ENCODE measurements around the gene E2F8. TPM values are rescaled to one million over a fixed set of nuclear protein-coding genes. Genes with fewer than 3 reads are reported as not detected.

The E2F8 gene
- total and polyA plus RNA-seq, 2 donors (not counting 1 experiment from before 2014, with no cell fraction given) = 0.22 to 0.24 TPM

DNA sequence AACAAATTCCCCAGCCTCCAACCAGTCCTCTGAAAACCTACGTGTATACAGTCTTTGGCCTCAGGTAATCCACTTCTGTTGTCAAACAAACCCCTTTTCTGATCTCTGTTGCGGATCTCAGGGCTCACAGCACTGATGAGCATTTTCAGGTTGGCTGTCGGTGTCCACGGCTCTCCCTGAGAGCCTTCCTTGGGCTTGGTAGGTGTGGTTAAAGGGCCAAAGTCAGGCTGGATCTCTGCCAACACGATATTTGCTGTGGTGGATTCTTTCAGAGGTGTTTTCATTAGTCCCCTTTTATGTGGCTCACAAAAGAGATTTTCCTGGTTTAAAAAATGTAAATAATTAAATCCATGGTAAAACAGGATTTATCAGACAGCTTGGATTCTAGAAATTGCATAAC lies 2.9 kb downstream of the E2F8 start:
- Mint-ChIP-seq H3K9me3 (ENCODE audit: insufficient read depth) (no peaks in the 10 kb centered on the region), H3K4me1 (peaks cover 16% of the 10 kb centered on the region), H3K27me3 (peaks cover 29% of the 10 kb centered on the region), H3K27ac (no peak overlapping the region), H3K4me3 (no peak overlapping the region)
- Histone ChIP-seq H2AFZ (ENCODE audit: insufficient read depth, low read depth, low read length, poor library complexity, severe bottlenecking) (no peak overlapping the region), H3K27ac (ENCODE audit: low read length in 2 of 2) (no peak overlapping the region), H3K27me3 (replicated peaks in 1 of 4; ENCODE audit: control extremely low read depth in 1 of 4, control insufficient read depth in 3 of 4, insufficient read depth in 4 of 4, low read length in 3 of 4) (peaks cover 0 to 35% (median 22%) of the 10 kb centered on the region in 4 experiments), H3K79me2 (ENCODE audit: control insufficient read depth, insufficient read depth, low read length) (no peaks in the 10 kb centered on the region), H3K9ac (ENCODE audit: low read length) (no peak overlapping the region), H3K4me2 (replicated peaks; ENCODE audit: low read depth, low read length, poor library complexity, severe bottlenecking) (no peak overlapping the region), H3K4me1 (ENCODE audit: control insufficient read depth in 2 of 2, insufficient read depth in 2 of 2, low read length in 2 of 2) (peaks cover 20 to 22% of the 10 kb centered on the region in 2 donors), H3K4me3 (ENCODE audit: control extremely low read depth in 1 of 5, extremely low read depth in 1 of 5, insufficient read depth in 1 of 5, low read depth in 2 of 5, low read length in 4 of 5) (no peak overlapping the region), H4K20me1 (ENCODE audit: control insufficient read depth, insufficient read depth, low read length, poor library complexity, severe bottlenecking) (no peaks in the 10 kb centered on the region), H3K36me3 (replicated peaks in 1 of 2; ENCODE audit: control extremely low read depth in 1 of 2, control insufficient read depth in 1 of 2, extremely low read depth in 1 of 2, insufficient read depth in 2 of 2, low read length in 1 of 2) (no peaks in the 10 kb centered on the region), H3K9me3 (ENCODE audit: control extremely low read depth in 1 of 3, control insufficient read depth in 2 of 3, insufficient read depth in 1 of 3, low read length in 2 of 3) (peaks cover 0 to 7% (median 0%) of the 10 kb centered on the region in 3 donors)
- POLR2A ChIA-PET = no interaction called here
- DNase-seq = no peak
- ATAC-seq (ENCODE audit: low read depth) = no peak
- no peak for TF ChIP-seq EZH2 (IDR thresholded peaks at IDR 0.05; ENCODE audit: borderline replicate concordance, insufficient read depth, low read depth, low read length, poor library complexity, severe bottlenecking)
- TF ChIP-seq, protein P1, sequence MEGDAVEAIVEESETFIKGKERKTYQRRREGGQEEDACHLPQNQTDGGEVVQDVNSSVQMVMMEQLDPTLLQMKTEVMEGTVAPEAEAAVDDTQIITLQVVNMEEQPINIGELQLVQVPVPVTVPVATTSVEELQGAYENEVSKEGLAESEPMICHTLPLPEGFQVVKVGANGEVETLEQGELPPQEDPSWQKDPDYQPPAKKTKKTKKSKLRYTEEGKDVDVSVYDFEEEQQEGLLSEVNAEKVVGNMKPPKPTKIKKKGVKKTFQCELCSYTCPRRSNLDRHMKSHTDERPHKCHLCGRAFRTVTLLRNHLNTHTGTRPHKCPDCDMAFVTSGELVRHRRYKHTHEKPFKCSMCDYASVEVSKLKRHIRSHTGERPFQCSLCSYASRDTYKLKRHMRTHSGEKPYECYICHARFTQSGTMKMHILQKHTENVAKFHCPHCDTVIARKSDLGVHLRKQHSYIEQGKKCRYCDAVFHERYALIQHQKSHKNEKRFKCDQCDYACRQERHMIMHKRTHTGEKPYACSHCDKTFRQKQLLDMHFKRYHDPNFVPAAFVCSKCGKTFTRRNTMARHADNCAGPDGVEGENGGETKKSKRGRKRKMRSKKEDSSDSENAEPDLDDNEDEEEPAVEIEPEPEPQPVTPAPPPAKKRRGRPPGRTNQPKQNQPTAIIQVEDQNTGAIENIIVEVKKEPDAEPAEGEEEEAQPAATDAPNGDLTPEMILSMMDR (IDR thresholded peaks at IDR 0.05) = no peak
- WGBS (ENCODE audit: insufficient coverage) = 100% methylated on average over 4 of the region's 5 CpGs
- intact Hi-C loops (cut with micrococcal nuclease) = no loop called here
- CTCF ChIA-PET = no interaction called here

DNA sequence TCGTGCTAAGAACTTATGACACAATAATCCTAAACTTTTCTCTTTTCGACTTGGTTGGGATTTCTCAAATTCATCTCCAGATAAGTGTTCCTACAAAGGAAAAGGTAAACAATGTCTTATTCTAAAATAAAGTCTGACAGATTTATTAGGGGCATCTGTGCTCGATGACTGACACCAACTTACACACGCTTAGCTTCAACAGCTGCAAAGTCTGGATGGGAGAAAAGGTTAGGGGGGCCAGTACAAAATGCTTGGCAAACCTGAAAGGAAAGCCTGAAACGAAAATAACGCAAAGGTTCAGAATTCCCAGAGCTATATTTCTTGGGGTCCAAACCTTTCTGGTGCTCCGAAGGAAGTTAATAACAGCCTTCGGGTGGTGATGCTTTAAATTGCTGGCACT lies 3.4 kb downstream of the E2F8 start:
- Histone ChIP-seq H3K9me3 (ENCODE audit: control extremely low read depth in 1 of 3, control insufficient read depth in 2 of 3, insufficient read depth in 1 of 3, low read length in 2 of 3) (peaks cover 0 to 2% (median 0%) of the 10 kb centered on the region in 3 donors), H3K4me3 (ENCODE audit: control extremely low read depth in 1 of 5, extremely low read depth in 1 of 5, insufficient read depth in 1 of 5, low read depth in 2 of 5, low read length in 4 of 5) (no peak overlapping the region), H3K36me3 (replicated peaks in 1 of 2; ENCODE audit: control extremely low read depth in 1 of 2, control insufficient read depth in 1 of 2, extremely low read depth in 1 of 2, insufficient read depth in 2 of 2, low read length in 1 of 2) (no peaks in the 10 kb centered on the region), H3K27ac (ENCODE audit: low read length in 2 of 2) (no peak overlapping the region), H4K20me1 (ENCODE audit: control insufficient read depth, insufficient read depth, low read length, poor library complexity, severe bottlenecking) (no peaks in the 10 kb centered on the region), H3K79me2 (ENCODE audit: control insufficient read depth, insufficient read depth, low read length) (no peaks in the 10 kb centered on the region), H2AFZ (ENCODE audit: insufficient read depth, low read depth, low read length, poor library complexity, severe bottlenecking) (no peak overlapping the region), H3K4me2 (replicated peaks; ENCODE audit: low read depth, low read length, poor library complexity, severe bottlenecking) (no peak overlapping the region), H3K27me3 (replicated peaks in 1 of 4; ENCODE audit: control extremely low read depth in 1 of 4, control insufficient read depth in 3 of 4, insufficient read depth in 4 of 4, low read length in 3 of 4) (peaks cover 0 to 31% (median 21%) of the 10 kb centered on the region in 4 experiments), H3K9ac (ENCODE audit: low read length) (no peak overlapping the region), H3K4me1 (ENCODE audit: control insufficient read depth in 2 of 2, insufficient read depth in 2 of 2, low read length in 2 of 2) (peaks cover 17 to 20% of the 10 kb centered on the region in 2 donors)
- 98% methylated on average over 4 of the region's 8 CpGs for WGBS (ENCODE audit: insufficient coverage)
- Mint-ChIP-seq H3K27me3 (peaks cover 25% of the 10 kb centered on the region), H3K27ac (no peak overlapping the region), H3K4me1 (peaks cover 16% of the 10 kb centered on the region), H3K4me3 (no peak overlapping the region), H3K9me3 (ENCODE audit: insufficient read depth) (no peaks in the 10 kb centered on the region)
- no peak for DNase-seq
- CTCF ChIA-PET = no interaction called here
- POLR2A ChIA-PET = no interaction called here
- TF ChIP-seq, protein P1 (IDR thresholded peaks at IDR 0.05) = no peak
- no peak for TF ChIP-seq EZH2 (IDR thresholded peaks at IDR 0.05; ENCODE audit: borderline replicate concordance, insufficient read depth, low read depth, low read length, poor library complexity, severe bottlenecking)
- intact Hi-C loops (cut with micrococcal nuclease) = no loop called here
- ATAC-seq (ENCODE audit: low read depth) = no peak

Measured in B cell (primary cell).